Measurements from ENCODE around the gene NFATC1.

Gene NFATC1

DNA sequence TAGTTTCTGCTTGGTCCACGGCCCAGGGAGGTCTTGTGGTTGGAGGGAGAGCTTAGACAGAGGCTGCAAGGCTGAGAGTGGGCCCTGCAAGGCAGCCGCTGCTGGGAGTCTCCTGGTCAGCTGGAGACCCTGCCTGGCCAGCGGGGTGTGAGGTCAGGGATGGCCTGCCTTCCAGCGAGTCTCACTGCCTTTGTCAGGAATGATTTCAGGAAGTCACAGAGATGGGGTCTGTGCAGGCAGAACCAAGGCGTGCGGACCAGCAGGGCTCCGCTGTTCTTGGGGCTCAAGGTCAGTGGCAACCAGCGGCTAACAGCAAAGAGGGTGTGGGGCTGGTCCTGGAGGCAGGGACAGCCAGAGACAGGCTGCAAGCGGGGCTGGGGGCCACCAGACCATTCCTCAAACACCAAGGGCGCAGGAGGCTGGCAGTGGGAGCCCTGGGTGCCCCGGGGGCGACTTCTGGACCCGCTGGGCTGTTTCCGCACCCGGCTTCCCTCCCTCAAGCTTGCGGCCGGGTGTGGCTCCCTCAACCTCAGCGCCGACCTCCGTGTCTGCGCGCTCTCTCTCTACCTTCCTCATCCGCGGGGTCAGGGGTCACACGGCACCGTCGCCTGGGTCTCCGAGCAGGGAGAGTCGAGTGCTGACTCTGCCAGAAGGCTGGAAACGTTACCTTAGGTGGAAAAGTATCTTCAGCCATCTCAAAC is 159.4 kb downstream of the NFATC1 start:
- ATAC-seq: no peak
- TF ChIP-seq ZNF565 (CRISPR knock-in tag; conservative IDR thresholded peaks at IDR 0.05; ENCODE audit: low read depth) (no peak), PPARA (CRISPR knock-in tag; IDR thresholded peaks at IDR 0.05; ENCODE audit: borderline replicate concordance) (no peak), SNAI2 (CRISPR knock-in tag; IDR thresholded peaks at IDR 0.05) (no peak), GLIS3 (CRISPR knock-in tag; IDR thresholded peaks at IDR 0.05) (no peak), ZFP30 (CRISPR knock-in tag; IDR thresholded peaks at IDR 0.05) (no peak), RARB (CRISPR knock-in tag; IDR thresholded peaks at IDR 0.05) (no peak), TOX (CRISPR knock-in tag; IDR thresholded peaks at IDR 0.05; ENCODE audit: borderline replicate concordance) (no peak), ESRRG (CRISPR knock-in tag; IDR thresholded peaks at IDR 0.05) (no peak), TSHZ2 (CRISPR knock-in tag; IDR thresholded peaks at IDR 0.05) (no peak), PATZ1 (CRISPR knock-in tag; IDR thresholded peaks at IDR 0.05; ENCODE audit: borderline replicate concordance) (no peak), CSDC2 (CRISPR knock-in tag; IDR thresholded peaks at IDR 0.05) (no peak), OSR1 (CRISPR knock-in tag; IDR thresholded peaks at IDR 0.05) (no peak), ZFP3 (CRISPR knock-in tag; IDR thresholded peaks at IDR 0.05) (no peak), ARNTL (CRISPR knock-in tag; IDR thresholded peaks at IDR 0.05; ENCODE audit: borderline replicate concordance, low read depth) (no peak), CREB5 (CRISPR knock-in tag; IDR thresholded peaks at IDR 0.05; ENCODE audit: low read depth) (no peak)
- TF ChIP-seq, protein P1, sequence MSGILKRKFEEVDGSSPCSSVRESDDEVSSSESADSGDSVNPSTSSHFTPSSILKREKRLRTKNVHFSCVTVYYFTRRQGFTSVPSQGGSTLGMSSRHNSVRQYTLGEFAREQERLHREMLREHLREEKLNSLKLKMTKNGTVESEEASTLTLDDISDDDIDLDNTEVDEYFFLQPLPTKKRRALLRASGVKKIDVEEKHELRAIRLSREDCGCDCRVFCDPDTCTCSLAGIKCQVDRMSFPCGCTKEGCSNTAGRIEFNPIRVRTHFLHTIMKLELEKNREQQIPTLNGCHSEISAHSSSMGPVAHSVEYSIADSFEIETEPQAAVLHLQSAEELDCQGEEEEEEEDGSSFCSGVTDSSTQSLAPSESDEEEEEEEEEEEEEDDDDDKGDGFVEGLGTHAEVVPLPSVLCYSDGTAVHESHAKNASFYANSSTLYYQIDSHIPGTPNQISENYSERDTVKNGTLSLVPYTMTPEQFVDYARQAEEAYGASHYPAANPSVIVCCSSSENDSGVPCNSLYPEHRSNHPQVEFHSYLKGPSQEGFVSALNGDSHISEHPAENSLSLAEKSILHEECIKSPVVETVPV (CRISPR knock-in tag; IDR thresholded peaks at IDR 0.05): no peak

DNA sequence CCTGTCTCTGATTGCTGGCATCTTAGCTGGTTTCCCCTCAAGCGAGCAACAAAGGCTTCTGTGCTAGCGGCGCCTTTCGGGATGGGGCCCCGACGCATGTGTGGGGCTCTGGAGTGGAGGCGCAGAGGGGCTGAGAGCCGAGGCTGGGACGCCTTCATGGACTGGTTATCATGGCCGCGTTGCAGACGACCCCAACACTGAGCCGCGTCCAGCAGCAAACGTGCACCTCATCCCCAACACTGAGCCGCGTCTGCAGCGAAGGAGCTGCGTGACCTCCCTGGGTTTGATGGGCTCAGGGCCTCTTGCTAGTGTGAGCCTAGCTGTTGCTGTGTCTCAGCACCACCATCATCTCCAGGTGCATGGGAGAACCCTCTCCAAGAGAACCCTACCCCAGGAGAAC is 160.2 kb downstream of the NFATC1 start:
- TF ChIP-seq ZFP30 (CRISPR knock-in tag; IDR thresholded peaks at IDR 0.05) (no peak), TOX (CRISPR knock-in tag; IDR thresholded peaks at IDR 0.05; ENCODE audit: borderline replicate concordance) (no peak), CREB5 (CRISPR knock-in tag; IDR thresholded peaks at IDR 0.05; ENCODE audit: low read depth) (no peak), ZNF565 (CRISPR knock-in tag; conservative IDR thresholded peaks at IDR 0.05; ENCODE audit: low read depth) (no peak), GLIS3 (CRISPR knock-in tag; IDR thresholded peaks at IDR 0.05) (no peak), ZNF70 (CRISPR knock-in tag; IDR thresholded peaks at IDR 0.05) (no peak), TCF4 (CRISPR knock-in tag; IDR thresholded peaks at IDR 0.05; ENCODE audit: borderline replicate concordance) (no peak)
- TF ChIP-seq, protein P2, sequence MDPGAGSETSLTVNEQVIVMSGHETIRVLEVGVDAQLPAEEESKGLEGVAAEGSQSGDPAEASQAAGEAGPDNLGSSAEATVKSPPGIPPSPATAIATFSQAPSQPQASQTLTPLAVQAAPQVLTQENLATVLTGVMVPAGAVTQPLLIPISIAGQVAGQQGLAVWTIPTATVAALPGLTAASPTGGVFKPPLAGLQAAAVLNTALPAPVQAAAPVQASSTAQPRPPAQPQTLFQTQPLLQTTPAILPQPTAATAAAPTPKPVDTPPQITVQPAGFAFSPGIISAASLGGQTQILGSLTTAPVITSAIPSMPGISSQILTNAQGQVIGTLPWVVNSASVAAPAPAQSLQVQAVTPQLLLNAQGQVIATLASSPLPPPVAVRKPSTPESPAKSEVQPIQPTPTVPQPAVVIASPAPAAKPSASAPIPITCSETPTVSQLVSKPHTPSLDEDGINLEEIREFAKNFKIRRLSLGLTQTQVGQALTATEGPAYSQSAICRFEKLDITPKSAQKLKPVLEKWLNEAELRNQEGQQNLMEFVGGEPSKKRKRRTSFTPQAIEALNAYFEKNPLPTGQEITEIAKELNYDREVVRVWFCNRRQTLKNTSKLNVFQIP (CRISPR knock-in tag; IDR thresholded peaks at IDR 0.05; ENCODE audit: borderline replicate concordance, low read depth): no peak
- no peak for ATAC-seq
